RCC 7860 (cell line): Measurements from ENCODE around the gene ENDOV.
A peak's percentile ranks its signal among the peaks of the same experiment; 100 is the strongest.

Experiments used
- DNase-seq: peaks from one replicate; pipeline ENCODE4 v3.0.0-alpha.2; 2015; ENCODE audit warnings: low spot score
- FAIRE-seq: peaks from 2 replicates; lab custom pipeline; 2012; peaks lifted over from hg19 to GRCh38; lab: Jason Lieb, UNC

ENDOV gene

GRCh38 chr17:80447790-80448189 is 32.8 kb downstream of the ENDOV start:
- no peak for DNase-seq
- no peak for FAIRE-seq

GRCh38 chr17:80449194-80449929 is 34.4 kb downstream of the ENDOV start:
- no peak for DNase-seq

GRCh38 chr17:80449930-80450576 is 35.1 kb downstream of the ENDOV start:
- FAIRE-seq: no peak
- DNase-seq: no peak

More at GRCh38 chr17:80449194-80449929, 34.4 kb downstream of the ENDOV start:
- FAIRE-seq: no peak

GRCh38 chr17:80451104-80451775 is 36.3 kb downstream of the ENDOV start:
- no peak for FAIRE-seq
- DNase-seq: no peak

- DNase-seq: no peak
- no peak for FAIRE-seq
These were observed 37.4 kb downstream of the ENDOV start for GRCh38 chr17:80452173-80452915.

- DNase-seq: no peak
These were observed 38.4 kb downstream of the ENDOV start for GRCh38 chr17:80453126-80453997.

GRCh38 chr17:80453998-80454556 is 39.1 kb downstream of the ENDOV start:
- FAIRE-seq: no peak
- no peak for DNase-seq

More at GRCh38 chr17:80453126-80453997, 38.4 kb downstream of the ENDOV start:
- FAIRE-seq: no peak

GRCh38 chr17:80454557-80455335 is 39.8 kb downstream of the ENDOV start:
- DNase-seq (peak; percentile 91), FAIRE-seq (no peak)

- FAIRE-seq (no peak), DNase-seq (peak; percentile 26)
These were observed 40.4 kb downstream of the ENDOV start for GRCh38 chr17:80455336-80455710.

- DNase-seq: no peak
- no peak for FAIRE-seq
These were observed 40.8 kb downstream of the ENDOV start for GRCh38 chr17:80455784-80456183.

- FAIRE-seq (no peak), DNase-seq (no peak)
These were observed 41.7 kb downstream of the ENDOV start for GRCh38 chr17:80456465-80457235.

- FAIRE-seq: no peak
- peak; percentile 31 for DNase-seq
These were observed 42.4 kb downstream of the ENDOV start for GRCh38 chr17:80457236-80457856.

- FAIRE-seq: no peak
These were observed 43.0 kb downstream of the ENDOV start for GRCh38 chr17:80458016-80458415.

GRCh38 chr17:80459234-80459633 is 44.3 kb downstream of the ENDOV start:
- no peak for DNase-seq
- no peak for FAIRE-seq

More at GRCh38 chr17:80458016-80458415, 43.0 kb downstream of the ENDOV start:
- DNase-seq: no peak

GRCh38 chr17:80460429-80460834 is 45.5 kb downstream of the ENDOV start:
- FAIRE-seq (no peak), DNase-seq (no peak)

GRCh38 chr17:80461528-80462160 is 46.7 kb downstream of the ENDOV start:
- no peak for DNase-seq
- FAIRE-seq: no peak

GRCh38 chr17:80463784-80464400 is 48.9 kb downstream of the ENDOV start:
- FAIRE-seq: no peak
- no peak for DNase-seq
